ENCODE measurements around the gene ZCRB1.
A peak's percentile ranks its signal among the peaks of the same experiment; 100 is the strongest.
"Not testable (repeated sequence)": the region's sequence is repeated elsewhere in the genome, so short reads cannot be mapped to it uniquely, and the experiment has no call there.

Gene ZCRB1

GRCh38 chr12:42325653-42326474 lies at the start of gene ZCRB1, which contains the start of gene PPHLN1:
ZCRB1 (minus strand) TSS chr12:42326094; CDS start chr12:42324102, 1,992 bp downstream.
PPHLN1 (plus strand) TSS chr12:42326167; CDS start chr12:42335903, 9,736 bp downstream.
- H3K27ac ChIP-seq, result peak within 1 kb of the TSS; percentile 75
- DNase-seq (ENCODE audit: low read depth, low spot score), result peak; percentile 10

- no peak for DNase-seq (ENCODE audit: low read depth, low spot score)
- H3K27ac ChIP-seq, result no peak overlapping the region
Observed at GRCh38 chr12:42373669-42374068, 47.8 kb upstream of the ZCRB1 start.

- H3K27ac ChIP-seq, result no peak overlapping the region
- DNase-seq (ENCODE audit: low read depth, low spot score), result no peak
Observed at GRCh38 chr12:42372154-42372791, 46.4 kb upstream of the ZCRB1 start.

- DNase-seq (ENCODE audit: low read depth, low spot score), result no peak
- no peak overlapping the region for H3K27ac ChIP-seq
Observed at GRCh38 chr12:42370013-42370412, 44.1 kb upstream of the ZCRB1 start.

- DNase-seq (ENCODE audit: low read depth, low spot score), result no peak
- H3K27ac ChIP-seq, result no peak overlapping the region
Observed at GRCh38 chr12:42365486-42365885, 39.6 kb upstream of the ZCRB1 start.

- no peak for DNase-seq (ENCODE audit: low read depth, low spot score)
- no peak overlapping the region for H3K27ac ChIP-seq
Observed at GRCh38 chr12:42364692-42365091, 38.8 kb upstream of the ZCRB1 start.

- DNase-seq (ENCODE audit: low read depth, low spot score), result no peak
- no peak overlapping the region for H3K27ac ChIP-seq
Observed at GRCh38 chr12:42362647-42363260, 36.9 kb upstream of the ZCRB1 start.

- H3K27ac ChIP-seq, result no peak overlapping the region
- no peak for DNase-seq (ENCODE audit: low read depth, low spot score)
Observed at GRCh38 chr12:42361909-42362646, 36.2 kb upstream of the ZCRB1 start.

- no peak for DNase-seq (ENCODE audit: low read depth, low spot score)
- H3K27ac ChIP-seq, result no peak overlapping the region
Observed at GRCh38 chr12:42360747-42361403, 35.0 kb upstream of the ZCRB1 start.

- DNase-seq (ENCODE audit: low read depth, low spot score), result no peak
- no peak overlapping the region for H3K27ac ChIP-seq
Observed at GRCh38 chr12:42356344-42356743, 30.4 kb upstream of the ZCRB1 start.

GRCh38 chr12:42350021-42350407 lies 24.1 kb upstream of the ZCRB1 start:
- H3K27ac ChIP-seq; DNase-seq (ENCODE audit: low read depth, low spot score): not testable (repeated sequence)

GRCh38 chr12:42349119-42350020 lies 23.5 kb upstream of the ZCRB1 start:
- DNase-seq (ENCODE audit: low read depth, low spot score), result not testable (repeated sequence)
- peak overlapping the region; percentile 0 for H3K27ac ChIP-seq

GRCh38 chr12:42346403-42347002 lies 20.6 kb upstream of the ZCRB1 start:
- DNase-seq (ENCODE audit: low read depth, low spot score), result no peak
- H3K27ac ChIP-seq, result no peak overlapping the region

GRCh38 chr12:42343721-42344120 lies 17.8 kb upstream of the ZCRB1 start:
- DNase-seq (ENCODE audit: low read depth, low spot score), result no peak
- H3K27ac ChIP-seq, result no peak overlapping the region

- H3K27ac ChIP-seq, result no peak overlapping the region
- no peak for DNase-seq (ENCODE audit: low read depth, low spot score)
Observed at GRCh38 chr12:42342028-42342427, 16.1 kb upstream of the ZCRB1 start.

GRCh38 chr12:42338280-42338679 lies 12.4 kb upstream of the ZCRB1 start:
- no peak overlapping the region for H3K27ac ChIP-seq
- DNase-seq (ENCODE audit: low read depth, low spot score), result no peak

GRCh38 chr12:42336286-42336685 lies 10.4 kb upstream of the ZCRB1 start:
- no peak for DNase-seq (ENCODE audit: low read depth, low spot score)
- H3K27ac ChIP-seq, result no peak overlapping the region

Data from epithelial cell of prostate (primary cell).